Ramos (cell line): Measurements from ENCODE around the gene IPO9.

ENCODE experiments used
- in situ Hi-C: fragments of 300-500 bp; cut with MboI; formaldehyde crosslinking; loops from one replicate; pipeline ENCODE4 v1.14.3; 2022; ENCODE audit warnings: low sequenced_read_pairs; ENCODE audit not compliant: unreplicated experiment

Gene IPO9

DNA sequence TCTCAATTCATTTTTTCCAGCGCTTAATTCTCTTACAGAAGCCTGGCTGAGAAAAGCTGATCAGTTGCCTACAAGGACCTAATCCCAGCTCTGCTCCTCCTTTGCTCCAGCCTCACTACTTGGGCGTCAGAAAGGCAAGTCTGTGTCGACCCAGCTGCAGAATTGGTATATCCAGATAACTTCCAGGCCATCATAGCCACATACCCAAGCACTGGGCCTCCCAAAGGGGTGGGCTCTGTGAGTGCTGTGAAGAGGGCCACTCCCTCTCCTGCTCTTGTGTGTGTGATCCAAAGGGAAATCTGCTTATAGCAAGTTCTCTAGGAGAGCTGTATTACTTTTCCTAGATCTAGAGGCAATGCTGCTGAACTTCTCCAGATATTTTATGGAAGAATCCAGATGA lies 99.3 kb downstream of the IPO9 start:
- in situ Hi-C loops: no loop called here

DNA sequence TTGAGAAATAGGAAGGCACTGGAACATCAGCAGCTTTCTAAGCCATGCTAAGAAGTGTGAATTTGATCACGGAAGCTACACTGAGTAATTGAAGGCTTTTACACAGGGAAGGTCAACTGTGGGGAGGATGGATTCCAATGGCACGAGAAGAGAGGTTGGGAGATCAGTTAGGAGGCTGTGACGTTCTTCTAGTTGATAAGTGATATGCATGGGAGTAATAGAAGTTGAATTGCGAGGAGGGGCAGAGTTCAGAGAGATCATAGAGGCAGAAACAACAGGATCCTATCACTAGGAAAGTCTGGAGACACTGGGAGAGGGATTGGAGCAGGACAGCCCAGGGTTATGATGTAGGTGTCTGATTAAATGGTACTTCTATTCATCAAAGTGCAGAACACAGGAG lies 101.2 kb downstream of the IPO9 start:
- in situ Hi-C loops: no loop called here

DNA sequence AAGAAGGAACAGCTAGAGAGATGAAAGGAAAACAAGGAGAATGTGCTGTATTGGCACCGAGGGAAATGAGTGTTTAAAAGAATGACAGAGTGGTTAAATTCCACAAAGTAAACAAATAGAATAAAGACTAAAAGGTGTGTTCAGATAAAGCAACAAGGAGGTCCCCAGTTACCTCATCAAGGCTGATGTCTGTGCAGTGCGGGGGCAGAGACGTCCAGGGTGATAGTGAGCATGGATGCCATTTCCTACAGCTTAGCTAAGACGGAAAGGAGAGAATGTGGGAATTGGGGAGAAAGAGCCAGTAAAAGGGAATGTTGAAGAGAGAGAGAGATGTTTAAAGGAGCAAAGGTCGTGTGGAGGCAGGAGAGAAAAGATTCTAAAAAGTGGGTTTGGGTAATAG lies 101.8 kb downstream of the IPO9 start:
- in situ Hi-C loops: no loop called here
